ENCODE data around the gene FHIT.

- TF ChIP-seq EZH2 (IDR thresholded peaks at IDR 0.05; ENCODE audit: low read depth) (no peak), CTCF (conservative IDR thresholded peaks at IDR 0.05) (no peak)
These were observed 1156.8 kb downstream of the FHIT start for GRCh38 chr3:60094392-60094947.

Data from PC-9 (cell line).